ENCODE measurements around the gene BTG4.

BTG4 gene

GRCh38 chr11:111479666-111480065, 32.5 kb downstream of the BTG4 start:
- DNase-seq = no peak

GRCh38 chr11:111477898-111478297, 34.3 kb downstream of the BTG4 start:
- DNase-seq = no peak

GRCh38 chr11:111476956-111477355, 35.2 kb downstream of the BTG4 start:
- DNase-seq = no peak

- DNase-seq = no peak
Measured at GRCh38 chr11:111476366-111476765, 35.8 kb downstream of the BTG4 start.

- no peak for DNase-seq
Measured at GRCh38 chr11:111474432-111474831, 37.8 kb downstream of the BTG4 start.

- no peak for DNase-seq
Measured at GRCh38 chr11:111472228-111472627, 40.0 kb downstream of the BTG4 start.

- no peak for DNase-seq
Measured at GRCh38 chr11:111469200-111469599, 43.0 kb downstream of the BTG4 start.

GRCh38 chr11:111466615-111467014, 45.6 kb downstream of the BTG4 start:
- DNase-seq = no peak

- no peak for DNase-seq
Measured at GRCh38 chr11:111465400-111465799, 46.8 kb downstream of the BTG4 start.

- DNase-seq = no peak
Measured at GRCh38 chr11:111463276-111463675, 48.9 kb downstream of the BTG4 start.

- no peak for DNase-seq
Measured at GRCh38 chr11:111462329-111462728, 49.9 kb downstream of the BTG4 start.

GRCh38 chr11:111461460-111462235, 50.5 kb downstream of the BTG4 start:
- DNase-seq = no peak

GRCh38 chr11:111460856-111461255, 51.3 kb downstream of the BTG4 start:
- no peak for DNase-seq

- no peak for DNase-seq
Measured at GRCh38 chr11:111460340-111460739, 51.8 kb downstream of the BTG4 start.

GRCh38 chr11:111459506-111460270, 52.5 kb downstream of the BTG4 start:
- no peak for DNase-seq

- DNase-seq = no peak
Measured at GRCh38 chr11:111457731-111458368, 54.3 kb downstream of the BTG4 start.

GRCh38 chr11:111456859-111457730, 55.1 kb downstream of the BTG4 start:
- no peak for DNase-seq

GRCh38 chr11:111456086-111456858, 55.9 kb downstream of the BTG4 start:
- DNase-seq = no peak

- DNase-seq = no peak
Measured at GRCh38 chr11:111455291-111456085, 56.7 kb downstream of the BTG4 start.

GRCh38 chr11:111454561-111455192, 57.5 kb downstream of the BTG4 start:
- peak; percentile 48 for DNase-seq
